AG04449 (cell line): ENCODE results near the gene DYNLRB2.

Experiments
- CTCF ChIA-PET: fragments of 350-600 bp; formaldehyde crosslinking; extraction: SDS; loops from one replicate; lab custom pipeline; 2021; ENCODE audit warnings: antibody characterized with exemption; lab: Yijun Ruan, JAX
- POLR2A ChIA-PET: fragments of 400-600, 350-600 bp; formaldehyde crosslinking; extraction: SDS; loops from one replicate; lab custom pipeline; 2020; ENCODE audit warnings: antibody characterized with exemption, inconsistent platforms; lab: Yijun Ruan, JAX
- DNase-seq: peaks from one replicate; pipeline ENCODE4 v3.0.0-alpha.2; 2010; ENCODE audit warnings: low read depth, low spot score
- H3K4me3 ChIP-seq: 2 replicates; pipeline ENCODE4 v1.5.1; 2011; ENCODE audit warnings: low read depth, mild to moderate bottlenecking, control low read depth, low read length
- CTCF ChIP-seq: IDR thresholded peaks from one replicate; pipeline ENCODE4 v1.5.1; 2011; ENCODE audit warnings: mild to moderate bottlenecking, moderate library complexity, low read length, control low read depth, inconsistent platforms; ENCODE audit not compliant: insufficient read depth; ENCODE audit errors: missing control alignments

Gene DYNLRB2

GRCh38 chr16:80509872-80510271, 30.9 kb upstream of the DYNLRB2 start:
- no peak overlapping the region for H3K4me3 ChIP-seq
- ChIA-PET CTCF (interaction anchor here (1.0 kb wide), 1 partner anchor 17 kb away, joined by 3 read pairs; no protein-coding TSS in a partner anchor), POLR2A (no interaction called here)
- no peak for TF ChIP-seq CTCF
- DNase-seq, result no peak

- ChIA-PET CTCF (interaction anchor here (4.0 kb wide), 1 partner anchor 14 kb away, joined by 21 read pairs; no protein-coding TSS in a partner anchor), POLR2A (no interaction called here)
- DNase-seq, result no peak
- TF ChIP-seq CTCF, result no peak
- H3K4me3 ChIP-seq, result no peak overlapping the region
Observed at GRCh38 chr16:80511824-80512592, 28.8 kb upstream of the DYNLRB2 start.

GRCh38 chr16:80512593-80512853, 28.3 kb upstream of the DYNLRB2 start:
- CTCF ChIA-PET, result interaction anchor here (4.0 kb wide), 1 partner anchor 13 kb away, joined by 21 read pairs; no protein-coding TSS in a partner anchor
- no peak for DNase-seq
- TF ChIP-seq CTCF, result no peak
- POLR2A ChIA-PET, result no interaction called here
- H3K4me3 ChIP-seq, result no peak overlapping the region

GRCh38 chr16:80515374-80515773, 25.4 kb upstream of the DYNLRB2 start:
- CTCF ChIA-PET, result interaction anchor here (1.2 to 4.0 kb wide), 2 partner anchors 11 to 12 kb away, joined by 4 to 21 read pairs; no protein-coding TSS in a partner anchor
- no peak overlapping the region for H3K4me3 ChIP-seq
- no peak for DNase-seq
- TF ChIP-seq CTCF, result no peak
- POLR2A ChIA-PET, result no interaction called here

GRCh38 chr16:80517846-80518245, 22.9 kb upstream of the DYNLRB2 start:
- TF ChIP-seq CTCF, result no peak
- no peak for DNase-seq
- ChIA-PET POLR2A (no interaction called here), CTCF (interaction anchor here (2.0 kb wide), 1 partner anchor 10 kb away, joined by 7 read pairs; no protein-coding TSS in a partner anchor)
- no peak overlapping the region for H3K4me3 ChIP-seq

GRCh38 chr16:80518436-80518835, 22.4 kb upstream of the DYNLRB2 start:
- TF ChIP-seq CTCF, result no peak
- POLR2A ChIA-PET, result no interaction called here
- CTCF ChIA-PET, result interaction anchor here (2.0 kb wide), 1 partner anchor 9 kb away, joined by 7 read pairs; no protein-coding TSS in a partner anchor
- no peak for DNase-seq
- no peak overlapping the region for H3K4me3 ChIP-seq
